HG03139 (cell line): Measurements from ENCODE around the gene C1orf122.
"Not testable (repeated sequence)": the region's sequence is repeated elsewhere in the genome, so short reads cannot be mapped to it uniquely, and the experiment has no call there.

Experiments used
- ATAC-seq: cut with Tn5 transposase; IDR thresholded peaks from one replicate; pipeline ENCODE4 v1.9.1; 2021; ENCODE audit not compliant: unreplicated experiment

C1orf122 gene

DNA sequence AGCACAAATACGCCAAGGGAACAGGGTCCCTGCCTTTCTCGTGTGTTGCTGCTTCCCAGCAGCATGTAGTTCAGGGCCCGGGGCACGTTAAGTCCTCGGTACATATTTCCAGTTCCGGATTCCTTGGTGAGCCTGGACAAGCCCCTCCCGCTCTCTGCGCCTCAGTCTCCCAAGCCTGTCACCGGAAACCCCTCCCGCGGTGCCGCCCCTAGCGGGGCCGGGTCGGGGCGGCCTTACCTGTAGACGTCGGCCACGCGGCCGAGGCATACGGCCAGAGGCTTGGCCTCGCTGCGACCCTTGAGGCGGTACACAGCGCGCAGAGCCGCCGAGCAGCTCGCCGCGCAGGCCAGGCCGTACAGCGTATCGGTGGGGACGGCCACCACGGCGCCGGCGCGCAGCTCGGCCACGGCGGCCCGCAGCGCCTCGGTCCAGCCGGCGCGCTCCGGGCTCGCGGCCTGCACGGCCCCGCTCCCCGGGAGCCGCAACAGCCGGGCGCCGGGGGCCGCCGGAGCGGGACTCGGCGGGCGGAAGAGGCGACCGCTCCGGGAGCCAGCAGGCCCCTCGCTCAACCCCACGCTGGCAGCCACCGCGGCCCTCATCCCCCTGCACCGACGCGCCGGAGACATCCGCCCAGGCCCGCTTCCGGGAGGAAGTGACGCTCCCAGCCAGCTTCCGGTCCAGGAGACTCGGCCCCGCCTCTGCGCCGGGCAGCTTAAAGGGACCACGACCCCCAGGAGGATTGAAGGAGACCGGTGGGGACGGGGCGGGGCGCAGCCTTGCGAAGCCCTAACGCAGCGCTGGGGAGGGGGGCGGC lies at the start of gene C1orf122, which contains the start of gene YRDC:
Gene C1orf122, plus strand, starts transcription at position 236 of the 814 bp plus-strand sequence. CDS start 615 bp downstream, outside the sequence.
Gene YRDC, minus strand, starts transcription at position 654 of the 814 bp plus-strand sequence. Its CDS starts 28 bp downstream, at position 626.
- peak; percentile 85 for ATAC-seq

- no peak for ATAC-seq
These were observed 48.1 kb upstream of the C1orf122 start for GRCh38 chr1:37759451-37759850.

- ATAC-seq: no peak
These were observed 46.0 kb upstream of the C1orf122 start for GRCh38 chr1:37761416-37762095.

- ATAC-seq: no peak
These were observed 45.1 kb upstream of the C1orf122 start for GRCh38 chr1:37762516-37762915.

GRCh38 chr1:37763791-37764413 lies 43.7 kb upstream of the C1orf122 start:
- ATAC-seq: no peak

- no peak for ATAC-seq
These were observed 43.2 kb upstream of the C1orf122 start for GRCh38 chr1:37764414-37764825.

- ATAC-seq: no peak
These were observed 42.6 kb upstream of the C1orf122 start, which contains the start of gene EPHA10 for GRCh38 chr1:37764888-37765441. EPHA10 (minus strand) TSS chr1:37765120; CDS start chr1:37765066, 54 bp downstream.

- ATAC-seq: no peak
These were observed 41.5 kb upstream of the C1orf122 start for GRCh38 chr1:37765916-37766664.

- no peak for ATAC-seq
These were observed 40.1 kb upstream of the C1orf122 start for GRCh38 chr1:37767488-37767887.

- not testable (repeated sequence) for ATAC-seq
These were observed 36.1 kb upstream of the C1orf122 start for GRCh38 chr1:37771440-37771839.

DNA sequence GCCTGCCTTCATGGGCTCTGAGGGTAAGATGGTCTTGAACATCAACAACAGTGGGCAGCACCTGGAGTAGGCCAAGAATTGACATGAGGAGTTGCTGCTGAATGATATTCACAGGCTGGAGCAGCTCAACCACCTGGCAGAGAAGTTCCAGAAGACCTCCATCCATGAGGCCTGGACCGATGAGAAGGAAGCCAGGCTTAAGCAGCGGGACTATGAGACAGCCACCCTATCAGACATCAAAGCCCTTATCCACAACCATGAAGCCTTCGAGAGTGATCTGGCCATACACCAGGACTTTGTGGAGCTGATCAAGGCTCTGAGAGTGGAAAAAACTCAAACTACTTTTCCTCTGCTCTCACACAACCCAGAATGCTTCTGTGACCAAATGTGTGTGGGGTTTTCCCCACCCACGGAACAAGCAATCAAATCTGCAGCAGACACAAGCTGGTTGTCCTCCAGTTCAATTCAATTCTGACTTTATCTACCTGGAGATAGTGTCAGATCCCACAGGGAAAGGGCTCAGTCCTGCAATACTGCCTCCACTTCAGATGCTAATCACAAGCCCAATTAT lies 30.6 kb upstream of the C1orf122 start:
- ATAC-seq: no peak

DNA sequence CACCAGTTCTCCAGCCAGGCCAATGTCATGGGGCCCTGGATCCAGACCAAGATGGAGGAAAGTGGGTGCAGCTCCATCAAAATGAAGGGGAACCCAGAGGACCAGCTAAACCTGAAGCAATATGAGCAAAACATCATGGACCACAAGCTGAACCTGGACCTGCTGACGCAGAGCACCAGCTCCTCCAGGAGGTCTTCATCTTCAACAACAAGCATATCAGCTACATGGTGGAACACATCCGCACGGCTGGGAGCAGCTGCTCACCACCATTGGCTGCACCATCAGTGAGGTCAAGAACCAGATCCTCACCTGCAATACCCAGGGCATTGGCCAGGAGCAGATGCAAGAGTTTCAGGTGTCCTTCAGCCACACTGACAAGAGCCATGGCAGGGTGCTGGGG lies 28.9 kb upstream of the C1orf122 start:
- ATAC-seq: no peak

DNA sequence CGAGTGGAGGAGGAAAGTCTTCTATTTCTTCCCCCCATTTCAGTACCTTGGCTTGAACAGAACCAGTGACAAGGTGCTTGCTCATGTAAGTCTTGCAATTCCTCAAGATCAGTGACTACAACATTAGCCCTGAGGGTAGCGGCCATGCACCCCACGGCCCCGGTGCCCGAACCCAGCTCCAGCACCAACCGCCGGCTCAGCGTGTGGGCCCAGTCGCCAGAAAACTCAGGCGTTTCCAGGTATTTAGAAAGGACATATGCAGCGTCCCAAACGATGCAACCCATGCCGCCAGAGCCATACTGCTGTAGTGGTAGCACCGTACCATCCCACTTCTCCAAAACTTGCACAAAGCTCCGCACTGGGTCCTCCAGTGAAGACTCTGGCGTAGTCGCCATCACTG lies 25.1 kb upstream of the C1orf122 start:
- ATAC-seq: no peak

GRCh38 chr1:37792943-37793686 lies 14.5 kb upstream of the C1orf122 start:
- no peak for ATAC-seq

GRCh38 chr1:37793773-37794371 lies 13.7 kb upstream of the C1orf122 start, which contains the start of gene MANEAL:
MANEAL (plus strand) TSS chr1:37793847; CDS start chr1:37794183, 336 bp downstream.
- no peak for ATAC-seq

- no peak for ATAC-seq
These were observed 12.9 kb upstream of the C1orf122 start for GRCh38 chr1:37794372-37795339.

DNA sequence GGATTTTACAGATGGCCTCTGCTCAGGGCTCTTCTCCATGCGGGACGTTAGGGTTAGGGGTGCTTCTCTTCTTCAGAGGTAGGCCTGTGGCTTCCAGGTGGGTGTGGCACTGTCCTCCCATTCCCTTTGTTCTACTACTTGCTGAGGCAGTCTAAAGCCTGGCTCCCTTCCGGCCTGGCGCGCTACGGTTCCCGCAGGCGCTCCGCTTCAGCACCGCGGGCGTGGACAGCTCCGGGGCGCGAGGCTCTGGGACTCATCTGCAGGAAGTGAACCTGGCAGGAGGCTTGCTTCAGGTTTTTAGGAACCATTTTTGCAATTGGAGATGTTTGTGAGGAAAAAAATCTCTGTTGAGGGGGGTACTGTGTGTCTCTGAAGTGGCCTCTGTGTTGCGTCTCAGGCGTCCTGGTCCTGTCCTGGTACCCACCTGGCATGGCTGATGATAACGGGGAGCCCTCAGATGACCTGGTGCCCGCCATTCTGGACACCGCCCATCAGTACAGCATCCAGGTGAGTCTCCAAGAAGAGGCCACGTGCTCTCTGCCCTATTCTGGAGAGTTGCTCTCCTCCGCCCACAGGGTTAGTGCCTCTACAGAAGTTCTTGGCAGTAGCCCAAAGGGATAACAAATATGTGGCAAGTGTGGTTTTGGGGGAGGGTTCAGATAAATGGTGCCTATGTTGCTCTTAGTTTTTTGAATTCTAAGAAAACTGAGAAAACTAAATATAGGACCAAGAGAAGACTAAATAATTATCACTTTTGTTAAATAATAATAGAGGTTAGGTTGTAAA lies 12.1 kb upstream of the C1orf122 start:
- no peak for ATAC-seq
